GM19025 (cell line): ENCODE measurements around the gene SNIP1.
A peak's percentile ranks its signal among the peaks of the same experiment; 100 is the strongest.
"Not testable (repeated sequence)": the region's sequence is repeated elsewhere in the genome, so short reads cannot be mapped to it uniquely, and the experiment has no call there.

Source experiments
- ATAC-seq: cut with Tn5 transposase; IDR thresholded peaks from one replicate; pipeline ENCODE4 v1.9.1; 2021; ENCODE audit warnings: mild to moderate bottlenecking, low read depth, moderate library complexity; ENCODE audit not compliant: unreplicated experiment

Gene SNIP1

DNA sequence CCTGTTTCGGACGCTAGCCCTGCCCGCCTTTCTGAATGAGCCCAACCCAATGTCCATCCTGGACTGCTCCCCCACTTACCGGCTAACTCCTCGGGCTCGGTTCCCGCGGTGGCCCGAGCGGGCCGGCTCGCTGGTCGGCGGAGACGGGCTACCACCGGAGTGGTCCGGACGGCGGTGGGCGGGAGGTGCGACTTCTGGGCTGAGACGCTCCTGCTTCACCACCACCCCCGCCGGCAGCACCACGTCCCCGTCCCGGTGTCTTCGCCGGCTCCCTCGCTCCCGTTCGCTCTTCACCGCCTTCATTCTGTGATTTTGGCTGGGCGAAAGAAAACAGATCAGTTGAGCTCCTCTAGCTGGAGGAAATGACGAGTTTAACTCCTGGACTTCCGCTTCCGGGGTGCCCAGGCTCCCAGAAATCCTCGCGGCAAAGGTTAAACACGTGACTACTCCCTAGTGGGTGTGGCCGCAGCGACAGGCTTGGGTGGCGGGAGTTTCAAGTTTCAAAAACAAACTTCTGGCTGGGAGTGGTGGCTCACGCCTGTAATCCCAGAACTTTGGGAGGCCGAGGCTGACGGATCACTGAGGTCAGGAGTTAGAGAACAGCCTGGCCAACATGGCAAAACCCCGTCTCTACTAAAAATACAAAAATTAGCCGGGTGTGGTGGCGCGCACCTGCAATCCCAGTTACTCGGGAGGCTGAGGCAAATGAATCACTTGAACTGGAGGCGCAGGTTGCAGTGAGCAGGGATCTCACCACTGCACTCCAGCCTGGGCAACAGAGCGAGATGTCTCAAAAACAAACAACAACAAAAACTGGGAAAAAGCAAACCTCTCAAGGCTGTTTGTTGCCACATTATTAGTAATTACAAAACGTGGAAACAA, at the start of gene SNIP1:
SNIP1 (minus strand) TSS at position 367 of the 882 bp plus-strand sequence; CDS start at position 303, 64 bp downstream.
- ATAC-seq, result peak; percentile 78

DNA sequence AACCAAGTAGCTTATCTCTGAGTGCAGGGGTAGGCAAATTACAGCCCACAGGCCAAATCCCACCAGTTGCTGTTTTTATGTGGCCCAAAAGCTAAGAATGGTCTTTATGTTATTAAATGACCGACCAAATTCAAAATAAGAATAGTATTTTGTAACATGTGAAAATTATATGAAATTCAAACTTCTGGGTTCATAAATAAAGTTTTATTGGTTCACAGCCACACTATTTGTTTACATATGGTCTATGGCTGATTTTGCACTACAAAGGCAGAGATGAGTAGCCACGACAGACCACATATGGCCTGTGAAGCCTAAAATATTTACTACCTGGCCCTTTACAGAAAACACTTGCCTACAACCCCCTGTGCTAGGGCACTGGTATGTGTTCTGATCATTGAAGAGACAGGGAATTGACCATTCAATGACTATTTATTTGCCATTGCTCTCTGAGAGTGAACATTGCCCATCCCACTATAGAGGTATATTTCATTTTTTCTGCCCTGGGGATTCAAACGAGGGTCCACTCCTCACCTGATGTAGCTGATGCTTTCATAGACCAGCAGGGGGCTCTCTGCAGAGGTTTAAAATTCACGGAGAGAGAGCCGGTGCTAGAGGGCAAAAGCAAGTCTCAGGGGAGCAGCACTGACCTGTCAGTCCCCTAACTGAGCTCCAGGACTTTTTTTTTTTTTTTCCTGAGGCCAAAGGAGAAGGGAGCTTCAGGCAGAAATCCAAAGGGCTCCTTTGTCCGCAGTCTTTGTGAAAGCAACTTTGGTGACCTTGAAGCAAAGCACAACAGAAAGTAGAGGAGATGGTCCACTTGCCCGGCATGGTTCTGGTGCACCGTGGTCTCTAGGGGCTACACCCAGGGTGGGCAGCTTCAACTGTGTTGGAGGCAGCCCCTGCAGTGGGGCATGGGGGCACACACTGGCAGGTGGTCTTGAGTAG, 48.9 kb upstream of the SNIP1 start:
- no peak for ATAC-seq

DNA sequence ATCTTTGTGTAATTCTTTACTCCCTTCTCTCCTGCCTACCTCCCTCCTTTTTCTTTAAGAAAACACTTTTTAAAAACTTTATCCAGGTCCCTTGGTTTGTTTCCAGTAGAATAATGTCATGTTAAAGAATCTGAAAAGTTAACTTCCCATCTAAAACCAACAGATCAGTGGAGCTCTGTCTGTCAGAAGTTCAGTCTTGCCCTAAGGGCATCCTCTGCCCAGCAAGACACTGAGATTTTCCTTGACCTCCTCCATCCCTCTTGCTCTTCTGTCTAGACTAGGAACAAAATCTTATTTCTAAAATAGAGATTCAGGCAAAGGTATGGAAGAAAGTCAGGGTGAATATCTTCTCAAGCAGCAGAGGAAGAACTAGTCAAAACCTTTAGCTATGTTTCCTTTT, 47.3 kb upstream of the SNIP1 start:
- ATAC-seq, result no peak

DNA sequence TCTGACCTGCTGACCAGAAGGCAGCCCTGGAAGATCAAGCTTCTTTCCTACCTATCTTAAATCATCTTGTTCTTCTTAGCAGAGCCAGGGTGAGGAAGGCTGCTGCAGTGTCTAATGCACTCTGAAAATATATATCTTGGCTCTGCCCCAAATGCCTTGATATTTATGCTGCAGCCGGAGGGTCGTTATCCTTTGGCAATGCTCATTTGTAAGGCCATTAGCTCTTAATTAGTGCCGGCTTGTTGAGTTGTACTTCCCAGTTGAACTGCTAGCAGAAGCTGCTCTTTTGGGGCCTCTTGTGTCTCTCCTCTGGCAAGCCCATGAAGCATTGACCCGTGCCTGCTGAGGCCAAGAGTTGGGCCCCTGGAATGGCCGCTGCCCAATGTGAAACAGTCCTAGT, 45.8 kb upstream of the SNIP1 start:
- ATAC-seq, result no peak

DNA sequence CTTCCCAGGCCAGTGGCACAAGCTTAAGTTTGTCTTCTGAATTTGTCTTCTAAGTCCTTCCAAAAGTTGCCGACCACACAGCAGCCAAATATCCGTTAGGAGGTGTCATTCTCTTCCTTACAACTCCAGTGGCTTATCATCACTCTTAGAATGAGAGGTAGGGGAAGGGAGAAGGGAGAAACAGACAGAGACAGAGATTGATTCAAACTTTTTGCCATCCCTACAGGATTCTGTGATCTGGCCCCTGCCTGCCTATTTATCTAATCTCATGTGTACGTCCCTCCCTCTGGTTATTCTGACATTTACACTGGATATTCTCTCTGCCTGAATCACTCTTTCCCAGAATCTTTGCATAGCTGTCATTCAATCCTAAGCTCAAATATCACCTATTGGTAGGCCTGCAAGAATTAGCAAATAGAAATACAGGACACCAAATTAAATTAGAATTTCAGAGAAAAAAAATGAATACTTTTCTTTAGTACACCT, 42.1 kb upstream of the SNIP1 start:
- ATAC-seq, result no peak

DNA sequence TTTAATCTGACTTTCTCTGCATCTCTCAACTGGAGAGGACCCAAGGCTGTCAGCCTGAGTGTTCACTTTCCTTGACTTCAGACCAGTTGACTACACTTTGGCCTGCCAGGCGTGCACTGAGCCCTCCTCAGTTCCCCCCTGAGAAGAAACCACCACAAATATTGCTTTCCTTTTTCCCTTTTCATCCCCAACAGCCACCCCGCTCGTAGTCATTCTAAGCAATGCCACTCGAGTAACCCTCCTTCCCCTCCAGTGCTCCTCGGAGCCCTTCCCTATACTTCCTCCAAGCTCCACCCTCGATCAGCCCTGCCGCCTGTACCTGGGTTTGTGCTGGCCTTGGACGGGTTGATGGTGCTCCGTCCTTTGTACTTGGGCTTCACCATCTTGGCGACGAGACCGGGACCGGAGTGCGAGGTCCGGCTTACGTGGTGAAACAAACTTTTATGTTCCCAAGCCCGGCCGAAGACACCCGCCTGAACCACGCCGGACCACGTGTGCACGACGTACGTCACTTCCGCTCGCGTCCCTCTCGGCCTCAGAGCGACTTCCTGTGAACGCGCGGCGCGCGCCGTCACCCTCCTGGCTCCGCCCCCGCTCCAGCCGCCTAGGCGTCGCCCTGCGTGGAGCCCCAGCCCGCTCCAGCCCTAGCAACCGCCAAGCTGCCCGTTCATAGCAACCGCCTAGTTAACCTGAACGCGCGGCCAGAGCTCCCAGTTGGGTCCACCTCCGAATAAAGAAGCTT, 41.5 kb upstream of the SNIP1 start, which contains the start of gene GNL2:
GNL2 (minus strand) TSS at position 498 of the 742 bp plus-strand sequence; CDS start at position 383, 115 bp downstream.
- ATAC-seq, result peak; percentile 98

DNA sequence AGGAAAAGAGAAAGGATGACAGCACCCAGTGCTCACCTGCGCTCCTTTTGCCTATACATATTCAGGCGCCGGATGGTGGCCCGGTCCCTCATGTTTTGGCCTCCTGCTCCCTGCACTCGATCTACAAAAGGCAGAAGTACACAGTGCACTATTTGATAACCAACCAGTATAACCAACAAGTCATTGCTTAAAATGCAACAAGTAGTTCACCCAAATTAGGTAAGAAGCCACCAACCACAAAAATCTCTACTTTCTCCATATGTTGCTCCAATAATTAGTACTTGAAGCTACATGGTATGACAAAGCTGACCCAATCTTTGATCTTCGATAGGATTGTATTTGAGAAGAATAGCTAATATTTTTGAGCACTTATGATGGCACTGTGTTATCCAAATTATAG, 39.6 kb upstream of the SNIP1 start:
- ATAC-seq, result no peak

GRCh38 chr1:37588939-37589338, 34.8 kb upstream of the SNIP1 start:
- no peak for ATAC-seq

- ATAC-seq, result not testable (repeated sequence)
Observed at GRCh38 chr1:37584544-37584943, 30.5 kb upstream of the SNIP1 start.

DNA sequence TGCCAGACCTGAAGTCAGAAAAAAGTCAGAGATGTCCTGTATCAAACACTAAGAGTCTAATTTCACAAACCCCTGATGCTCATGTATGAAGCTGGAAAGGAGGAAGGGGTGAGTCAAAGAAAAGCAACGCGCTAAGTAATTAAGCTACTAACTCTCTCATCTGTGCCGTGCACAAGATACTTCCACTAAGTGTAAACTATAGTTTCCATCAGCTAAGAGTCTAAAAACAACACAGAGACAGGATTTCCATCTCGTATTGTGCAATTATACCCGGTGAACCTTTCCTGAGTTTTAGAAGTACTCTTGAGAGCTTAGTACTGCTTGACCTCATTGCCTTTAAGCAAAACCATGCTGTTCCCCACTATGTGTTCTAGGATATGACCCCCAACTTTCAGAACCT, 21.6 kb upstream of the SNIP1 start:
- ATAC-seq, result no peak

GRCh38 chr1:37574834-37575480, 20.9 kb upstream of the SNIP1 start:
- no peak for ATAC-seq

DNA sequence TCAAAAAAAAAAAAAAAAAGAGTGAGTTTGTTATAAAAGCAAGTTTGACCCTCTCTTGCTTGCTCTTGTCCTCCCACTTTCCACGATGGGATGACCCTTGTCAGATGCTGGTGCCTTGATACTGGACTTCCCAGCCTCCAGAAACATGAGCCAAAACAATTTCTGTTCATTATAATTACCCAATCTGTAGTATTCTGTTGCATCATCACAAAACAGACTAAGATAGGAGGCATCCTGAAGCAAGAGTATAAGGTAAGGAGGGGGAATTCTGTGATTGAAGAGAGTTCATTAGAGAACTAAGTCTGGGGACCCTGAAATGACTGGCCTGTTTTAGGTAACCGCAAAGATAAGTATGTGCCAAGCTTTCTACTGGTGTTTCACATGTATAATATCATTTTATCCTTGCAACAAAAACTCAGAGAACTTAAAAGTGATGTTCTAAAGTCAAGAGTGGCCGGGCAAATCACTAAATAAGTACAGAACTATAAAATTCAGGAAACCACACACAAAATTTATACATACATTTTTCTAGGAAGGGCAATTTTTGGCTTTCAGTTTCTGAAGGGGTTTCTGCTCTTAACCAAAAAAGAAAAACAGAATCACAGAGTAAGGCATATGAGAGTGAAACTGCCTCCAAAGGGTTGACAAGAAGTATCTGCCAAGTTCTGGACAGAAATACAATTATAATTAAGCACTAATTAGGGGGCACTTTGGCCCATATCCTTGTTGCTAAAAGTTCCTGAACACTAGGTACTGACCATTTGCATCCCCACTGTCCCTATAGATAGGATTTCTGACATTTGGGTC, 16.6 kb upstream of the SNIP1 start:
- ATAC-seq, result no peak

- ATAC-seq, result no peak
Observed at GRCh38 chr1:37567023-37567422, 12.9 kb upstream of the SNIP1 start.

GRCh38 chr1:37564892-37565291, 10.8 kb upstream of the SNIP1 start:
- ATAC-seq, result no peak

GRCh38 chr1:37562984-37563383, 8.9 kb upstream of the SNIP1 start:
- ATAC-seq, result no peak

- ATAC-seq, result no peak
Observed at GRCh38 chr1:37561133-37562132, 7.3 kb upstream of the SNIP1 start.

- no peak for ATAC-seq
Observed at GRCh38 chr1:37560401-37561132, 6.5 kb upstream of the SNIP1 start.
